COLO668 (cell line): Measurements from ENCODE around the gene PLXNA3.
A peak's percentile ranks its signal among the peaks of the same experiment; 100 is the strongest.

Experiments
- DNase-seq: peaks from one replicate; lab custom pipeline; 2025; ENCODE audit not compliant: unreplicated experiment; lab: John Stamatoyannopoulos, UW

Gene PLXNA3

GRCh38 chrX:154458116-154458953 lies at the start of gene PLXNA3:
Gene PLXNA3 (plus strand): TSS chrX:154458281. CDS start chrX:154460184, 1,903 bp downstream.
- DNase-seq = peak; percentile 85

- no peak for DNase-seq
Observed at GRCh38 chrX:154408659-154409221, 49.3 kb upstream of the PLXNA3 start.

GRCh38 chrX:154409222-154409871 lies 48.7 kb upstream of the PLXNA3 start, which contains the start of gene DNASE1L1:
Gene DNASE1L1 (minus strand): TSS chrX:154409254. CDS start chrX:154405568, 3,686 bp downstream.
- DNase-seq = no peak

GRCh38 chrX:154411981-154412340 lies 46.1 kb upstream of the PLXNA3 start:
- peak; percentile 79 for DNase-seq

GRCh38 chrX:154412468-154412867 lies 45.6 kb upstream of the PLXNA3 start:
- peak; percentile 31 for DNase-seq

GRCh38 chrX:154413142-154413541 lies 44.9 kb upstream of the PLXNA3 start:
- DNase-seq = no peak

- no peak for DNase-seq
Observed at GRCh38 chrX:154417157-154417556, 40.9 kb upstream of the PLXNA3 start.

GRCh38 chrX:154419189-154419588 lies 38.9 kb upstream of the PLXNA3 start:
- no peak for DNase-seq

- DNase-seq = no peak
Observed at GRCh38 chrX:154419688-154420401, 38.2 kb upstream of the PLXNA3 start.

- DNase-seq = no peak
Observed at GRCh38 chrX:154420402-154420756, 37.7 kb upstream of the PLXNA3 start.

- no peak for DNase-seq
Observed at GRCh38 chrX:154426916-154427770, 30.9 kb upstream of the PLXNA3 start.

GRCh38 chrX:154428176-154429171 lies 29.6 kb upstream of the PLXNA3 start, which contains the start of gene ATP6AP1:
Gene ATP6AP1 (plus strand): TSS chrX:154428677. CDS start chrX:154428693, 16 bp downstream.
- DNase-seq = peak; percentile 98

GRCh38 chrX:154429711-154430110 lies 28.4 kb upstream of the PLXNA3 start:
- no peak for DNase-seq

- DNase-seq = no peak
Observed at GRCh38 chrX:154430479-154430878, 27.6 kb upstream of the PLXNA3 start.

- DNase-seq = no peak
Observed at GRCh38 chrX:154430916-154431315, 27.2 kb upstream of the PLXNA3 start.

GRCh38 chrX:154431341-154431740 lies 26.7 kb upstream of the PLXNA3 start:
- DNase-seq = no peak

- no peak for DNase-seq
Observed at GRCh38 chrX:154432210-154432609, 25.9 kb upstream of the PLXNA3 start.

GRCh38 chrX:154433605-154434004 lies 24.5 kb upstream of the PLXNA3 start:
- no peak for DNase-seq
